Neural progenitor cell (in vitro differentiated cells): ENCODE data around the gene MGRN1. TPM values are rescaled to one million over a fixed set of nuclear protein-coding genes. Genes with fewer than 3 reads are reported as not detected.
A peak's percentile ranks its signal among the peaks of the same experiment; 100 is the strongest.

Experiments
- DNase-seq: peaks from one replicate; pipeline ENCODE4 v3.0.0-alpha.2; 2016; ENCODE audit warnings: low spot score
- H2AFZ ChIP-seq: fragments of 200-600 bp; sonication (generic); replicated peaks from 2 replicates; pipeline ENCODE4 v1.6.1; 2016; ENCODE audit warnings: antibody characterized with exemption
- H3F3A ChIP-seq: fragments of 200-600 bp; sonication (generic); 2 replicates; pipeline ENCODE4 v1.6.1; 2016; ENCODE audit warnings: antibody characterized with exemption, low read depth
- H3K27ac ChIP-seq: fragments of 200-600 bp; sonication (generic); 2 replicates; pipeline ENCODE4 v1.5.1; 2016; ENCODE audit warnings: mild to moderate bottlenecking
- H3K27me3 ChIP-seq: fragments of 200-600 bp; sonication (generic); 2 replicates; pipeline ENCODE4 v1.6.1; 2016; ENCODE audit warnings: mild to moderate bottlenecking, moderate library complexity
- H3K36me3 ChIP-seq: fragments of 200-600 bp; sonication (generic); 2 replicates; pipeline ENCODE4 v1.5.1; 2016
- H3K4me1 ChIP-seq: fragments of 200-600 bp; sonication (generic); 2 replicates; pipeline ENCODE4 v1.6.1; 2016; ENCODE audit warnings: mixed run types
- H3K4me2 ChIP-seq: fragments of 200-600 bp; sonication (generic); 2 replicates; pipeline ENCODE4 v1.6.1; 2016
- H3K4me3 ChIP-seq: fragments of 200-600 bp; sonication (generic); 2 replicates; pipeline ENCODE4 v1.5.1; 2016
- H3K79me2 ChIP-seq: fragments of 200-600 bp; sonication (generic); 2 replicates; pipeline ENCODE4 v1.6.1; 2016; ENCODE audit warnings: low read depth
- H3K9ac ChIP-seq: fragments of 200-600 bp; sonication (generic); 2 replicates; pipeline ENCODE4 v1.6.1; 2016
- H3K9me3 ChIP-seq: fragments of 200-600 bp; sonication (generic); 2 replicates; pipeline ENCODE4 v1.5.1; 2016; ENCODE audit warnings: low read depth
- H4K20me1 ChIP-seq: fragments of 200-600 bp; sonication (generic); 2 replicates; pipeline ENCODE4 v1.6.1; 2016; ENCODE audit warnings: low read depth
- H3K27ac Mint-ChIP-seq: 3 replicates; pipeline ENCODE4 v1.8.0; 2021; ENCODE audit warnings: mixed read lengths
- H3K27me3 Mint-ChIP-seq: 2 replicates; pipeline ENCODE4 v1.8.0; 2022; ENCODE audit warnings: low read depth, mild to moderate bottlenecking, inconsistent platforms, moderate library complexity, mixed read lengths; ENCODE audit not compliant: insufficient read depth
- H3K36me3 Mint-ChIP-seq: 3 replicates; pipeline ENCODE4 v1.8.0; 2021; ENCODE audit warnings: mixed read lengths
- H3K4me1 Mint-ChIP-seq: 3 replicates; pipeline ENCODE4 v1.8.0; 2021; ENCODE audit warnings: mixed read lengths
- H3K4me3 Mint-ChIP-seq: 3 replicates; pipeline ENCODE4 v1.8.0; 2021; ENCODE audit warnings: mild to moderate bottlenecking, moderate library complexity, mixed read lengths
- H3K9me3 Mint-ChIP-seq: 3 replicates; pipeline ENCODE4 v1.8.0; 2020; ENCODE audit warnings: mixed read lengths
- EZH2 ChIP-seq: fragments of 200-600 bp; sonication (generic); IDR thresholded peaks from 2 replicates; pipeline ENCODE4 v1.6.1; 2017; ENCODE audit warnings: antibody characterized with exemption, mild to moderate bottlenecking, moderate library complexity
- EZH2phosphoT487 ChIP-seq: fragments of 200-600 bp; sonication (generic); IDR thresholded peaks from 2 replicates; pipeline ENCODE4 v1.6.1; 2017; ENCODE audit warnings: antibody characterized with exemption
- total RNA-seq: library from RNA; depleted of rRNA; stranded (reverse); fragments of >200 nt; gene quantifications from 2 replicates; pipeline ENCODE4 v1.2.3, GENCODE V29; 2015; ENCODE audit warnings: low replicate concordance
- TF ChIP-seq, protein P1 (sequence below): fragments of 200-600 bp; sonication (generic); IDR thresholded peaks from 2 replicates; pipeline ENCODE4 v1.5.1; 2017; ENCODE audit warnings: antibody characterized with exemption, mild to moderate bottlenecking

MGRN1 gene
- total RNA-seq, 1 donor from 2014 or later: 17.5 TPM

GRCh38 chr16:4586291-4586690 lies 38.3 kb upstream of the MGRN1 start:
- H3K36me3 Mint-ChIP-seq: peaks cover 2% of the 10 kb centered on the region
- Histone ChIP-seq H3K9ac (no peak overlapping the region), H3K4me3 (no peak overlapping the region), H3K36me3 (no peaks in the 10 kb centered on the region), H3F3A (no peaks in the 10 kb centered on the region), H3K4me1 (no peaks in the 10 kb centered on the region), H3K27ac (no peak overlapping the region), H4K20me1 (no peaks in the 10 kb centered on the region), H3K4me2 (no peak overlapping the region), H3K9me3 (no peaks in the 10 kb centered on the region), H3K79me2 (no peaks in the 10 kb centered on the region), H2AFZ (no peak overlapping the region), H3K27me3 (no peaks in the 10 kb centered on the region)
- no peak for DNase-seq
- H3K27ac Mint-ChIP-seq: peak overlapping the region; percentile 57
- TF ChIP-seq, protein P1, sequence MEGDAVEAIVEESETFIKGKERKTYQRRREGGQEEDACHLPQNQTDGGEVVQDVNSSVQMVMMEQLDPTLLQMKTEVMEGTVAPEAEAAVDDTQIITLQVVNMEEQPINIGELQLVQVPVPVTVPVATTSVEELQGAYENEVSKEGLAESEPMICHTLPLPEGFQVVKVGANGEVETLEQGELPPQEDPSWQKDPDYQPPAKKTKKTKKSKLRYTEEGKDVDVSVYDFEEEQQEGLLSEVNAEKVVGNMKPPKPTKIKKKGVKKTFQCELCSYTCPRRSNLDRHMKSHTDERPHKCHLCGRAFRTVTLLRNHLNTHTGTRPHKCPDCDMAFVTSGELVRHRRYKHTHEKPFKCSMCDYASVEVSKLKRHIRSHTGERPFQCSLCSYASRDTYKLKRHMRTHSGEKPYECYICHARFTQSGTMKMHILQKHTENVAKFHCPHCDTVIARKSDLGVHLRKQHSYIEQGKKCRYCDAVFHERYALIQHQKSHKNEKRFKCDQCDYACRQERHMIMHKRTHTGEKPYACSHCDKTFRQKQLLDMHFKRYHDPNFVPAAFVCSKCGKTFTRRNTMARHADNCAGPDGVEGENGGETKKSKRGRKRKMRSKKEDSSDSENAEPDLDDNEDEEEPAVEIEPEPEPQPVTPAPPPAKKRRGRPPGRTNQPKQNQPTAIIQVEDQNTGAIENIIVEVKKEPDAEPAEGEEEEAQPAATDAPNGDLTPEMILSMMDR: no peak
- TF ChIP-seq EZH2phosphoT487 (no peak), EZH2 (no peak)
- no peaks in the 10 kb centered on the region for H3K4me1 Mint-ChIP-seq
- peaks cover 2% of the 10 kb centered on the region for H3K27me3 Mint-ChIP-seq
- peaks cover 2% of the 10 kb centered on the region for H3K9me3 Mint-ChIP-seq
- no peak overlapping the region for H3K4me3 Mint-ChIP-seq

DNA sequence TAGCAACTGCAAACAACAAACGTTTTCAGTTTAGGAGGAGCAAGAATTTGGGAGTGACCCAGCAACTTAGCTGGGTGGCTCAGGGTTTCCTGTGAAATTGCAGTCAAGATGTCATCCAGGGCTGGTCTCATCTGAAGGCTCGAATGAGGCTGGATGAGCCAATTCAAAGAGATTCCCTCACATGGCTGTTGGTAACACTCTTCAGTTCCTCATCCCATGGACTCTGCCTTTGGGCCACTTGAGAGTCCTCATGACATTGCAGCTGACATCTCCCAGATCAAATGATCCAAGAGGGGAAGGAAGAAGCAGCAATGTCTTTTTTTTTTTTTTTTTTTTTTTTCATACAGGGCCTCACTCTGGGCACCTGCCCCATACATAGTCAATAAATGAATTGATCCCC lies 36.2 kb upstream of the MGRN1 start:
- Histone ChIP-seq H2AFZ (no peak overlapping the region), H3K4me3 (no peak overlapping the region), H3K4me1 (peaks cover 9% of the 10 kb centered on the region), H3K4me2 (no peak overlapping the region), H3F3A (no peaks in the 10 kb centered on the region), H3K27me3 (no peaks in the 10 kb centered on the region), H3K9me3 (no peaks in the 10 kb centered on the region), H3K9ac (no peak overlapping the region), H3K27ac (no peak overlapping the region), H3K36me3 (no peaks in the 10 kb centered on the region), H3K79me2 (no peaks in the 10 kb centered on the region), H4K20me1 (no peaks in the 10 kb centered on the region)
- DNase-seq: no peak
- H3K27ac Mint-ChIP-seq: no peak overlapping the region
- TF ChIP-seq EZH2: no peak
- TF ChIP-seq EZH2phosphoT487: no peak
- TF ChIP-seq, protein P1: no peak
- H3K27me3 Mint-ChIP-seq: peaks cover 6% of the 10 kb centered on the region
- peaks cover 2% of the 10 kb centered on the region for H3K9me3 Mint-ChIP-seq
- H3K36me3 Mint-ChIP-seq: peaks cover 2% of the 10 kb centered on the region
- no peak overlapping the region for H3K4me3 Mint-ChIP-seq
- H3K4me1 Mint-ChIP-seq: peaks cover 4% of the 10 kb centered on the region

GRCh38 chr16:4588961-4589360 lies 35.7 kb upstream of the MGRN1 start:
- Mint-ChIP-seq H3K36me3 (peaks cover 2% of the 10 kb centered on the region), H3K4me3 (no peak overlapping the region), H3K9me3 (peaks cover 2% of the 10 kb centered on the region), H3K27ac (no peak overlapping the region), H3K27me3 (peaks cover 6% of the 10 kb centered on the region), H3K4me1 (peaks cover 4% of the 10 kb centered on the region)
- DNase-seq: no peak
- H3K4me1 ChIP-seq: peaks cover 9% of the 10 kb centered on the region
- no peak overlapping the region for H3K27ac ChIP-seq
- no peaks in the 10 kb centered on the region for H4K20me1 ChIP-seq
- TF ChIP-seq EZH2phosphoT487 (no peak), EZH2 (no peak)
- TF ChIP-seq, protein P1: no peak
- no peaks in the 10 kb centered on the region for H3F3A ChIP-seq
- no peaks in the 10 kb centered on the region for H3K79me2 ChIP-seq
- no peaks in the 10 kb centered on the region for H3K9me3 ChIP-seq
- H3K27me3 ChIP-seq: no peaks in the 10 kb centered on the region
- no peak overlapping the region for H3K4me3 ChIP-seq
- H3K36me3 ChIP-seq: no peaks in the 10 kb centered on the region
- H2AFZ ChIP-seq: no peak overlapping the region
- H3K9ac ChIP-seq: no peak overlapping the region
- H3K4me2 ChIP-seq: no peak overlapping the region

DNA sequence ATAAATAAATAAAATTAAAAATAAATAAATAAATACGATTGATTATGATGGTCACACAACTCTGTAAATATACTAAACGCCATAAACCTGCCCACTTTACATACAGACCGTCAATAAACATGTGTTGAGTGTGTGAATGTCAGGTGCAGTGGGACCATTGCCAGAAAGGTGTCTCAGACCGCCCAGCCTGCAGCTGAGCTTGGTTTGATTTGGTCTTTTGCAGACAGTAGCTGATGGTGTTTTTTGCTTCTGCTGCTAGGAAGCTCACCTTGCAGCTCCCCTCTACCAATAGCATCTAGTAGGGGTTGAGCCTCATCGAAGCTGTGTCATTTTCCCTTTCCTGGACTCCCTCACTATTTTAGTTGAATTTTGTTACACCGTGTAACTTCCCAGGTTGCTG lies 33.4 kb upstream of the MGRN1 start:
- Mint-ChIP-seq H3K36me3 (peaks cover 2% of the 10 kb centered on the region), H3K4me1 (peaks cover 4% of the 10 kb centered on the region), H3K9me3 (peaks cover 2% of the 10 kb centered on the region), H3K27ac (no peak overlapping the region), H3K4me3 (no peak overlapping the region), H3K27me3 (peaks cover 7% of the 10 kb centered on the region)
- Histone ChIP-seq H3K4me3 (no peak overlapping the region), H2AFZ (no peak overlapping the region), H3K27me3 (no peaks in the 10 kb centered on the region), H3K9ac (no peak overlapping the region), H3K9me3 (no peaks in the 10 kb centered on the region), H3K4me1 (peaks cover 9% of the 10 kb centered on the region), H3K27ac (no peak overlapping the region), H3F3A (no peaks in the 10 kb centered on the region), H3K79me2 (no peaks in the 10 kb centered on the region), H4K20me1 (no peaks in the 10 kb centered on the region), H3K4me2 (no peak overlapping the region), H3K36me3 (no peaks in the 10 kb centered on the region)
- DNase-seq: no peak
- TF ChIP-seq EZH2phosphoT487: no peak
- TF ChIP-seq EZH2: no peak
- TF ChIP-seq, protein P1: no peak
